NCI-H1092 treated with DMSO at 0.1 percent for 48 hours (cell line): ENCODE measurements around the gene CACNA1A.
A peak's percentile ranks its signal among the peaks of the same experiment; 100 is the strongest.
"Not testable (repeated sequence)": the region's sequence is repeated elsewhere in the genome, so short reads cannot be mapped to it uniquely, and the experiment has no call there.

Experiments
- DNase-seq: peaks from one replicate; lab custom pipeline; 2025; lab: John Stamatoyannopoulos, UW

The CACNA1A gene

GRCh38 chr19:13506471-13506820, at the start of gene CACNA1A:
CACNA1A (minus strand) TSS chr19:13506479; CDS start chr19:13506224, 255 bp downstream.
- DNase-seq: no peak

GRCh38 chr19:13554506-13555240, 48.4 kb upstream of the CACNA1A start:
- no peak for DNase-seq

- DNase-seq: no peak
Measured at GRCh38 chr19:13553880-13554400, 47.7 kb upstream of the CACNA1A start.

- DNase-seq: no peak
Measured at GRCh38 chr19:13548131-13548530, 41.9 kb upstream of the CACNA1A start.

GRCh38 chr19:13547102-13547501, 40.8 kb upstream of the CACNA1A start:
- DNase-seq: no peak

- no peak for DNase-seq
Measured at GRCh38 chr19:13544423-13544822, 38.1 kb upstream of the CACNA1A start.

- no peak for DNase-seq
Measured at GRCh38 chr19:13541554-13541953, 35.3 kb upstream of the CACNA1A start.

GRCh38 chr19:13539332-13539731, 33.1 kb upstream of the CACNA1A start:
- no peak for DNase-seq

- DNase-seq: no peak
Measured at GRCh38 chr19:13538601-13539253, 32.4 kb upstream of the CACNA1A start.

GRCh38 chr19:13537454-13537853, 31.2 kb upstream of the CACNA1A start:
- peak; percentile 39 for DNase-seq

GRCh38 chr19:13530720-13531119, 24.4 kb upstream of the CACNA1A start:
- no peak for DNase-seq

GRCh38 chr19:13529721-13530120, 23.4 kb upstream of the CACNA1A start:
- DNase-seq: not testable (repeated sequence)

GRCh38 chr19:13526552-13526951, 20.3 kb upstream of the CACNA1A start:
- DNase-seq: no peak

- DNase-seq: no peak
Measured at GRCh38 chr19:13521066-13521465, 14.8 kb upstream of the CACNA1A start.

GRCh38 chr19:13511947-13512346, 5.7 kb upstream of the CACNA1A start:
- no peak for DNase-seq

GRCh38 chr19:13507053-13507611, 853 bp upstream of the CACNA1A start:
- DNase-seq: no peak

- no peak for DNase-seq
Measured at GRCh38 chr19:13505761-13506470, 363 bp downstream of the CACNA1A start.

GRCh38 chr19:13505164-13505695, 1.0 kb downstream of the CACNA1A start:
- no peak for DNase-seq

- no peak for DNase-seq
Measured at GRCh38 chr19:13503570-13504235, 2.6 kb downstream of the CACNA1A start.

GRCh38 chr19:13502231-13502630, 4.0 kb downstream of the CACNA1A start:
- DNase-seq: no peak

GRCh38 chr19:13499692-13500091, 6.6 kb downstream of the CACNA1A start:
- DNase-seq: no peak
